Measurements from ENCODE around the gene CPM. TPM values are rescaled to one million over a fixed set of nuclear protein-coding genes. Genes with fewer than 3 reads are reported as not detected.
"Not testable (repeated sequence)": the region's sequence is repeated elsewhere in the genome, so short reads cannot be mapped to it uniquely, and the experiment has no call there.

Gene CPM
- total and polyA plus RNA-seq, 9 donors, result 2.0 to 11.3 (median 3.5) TPM

DNA sequence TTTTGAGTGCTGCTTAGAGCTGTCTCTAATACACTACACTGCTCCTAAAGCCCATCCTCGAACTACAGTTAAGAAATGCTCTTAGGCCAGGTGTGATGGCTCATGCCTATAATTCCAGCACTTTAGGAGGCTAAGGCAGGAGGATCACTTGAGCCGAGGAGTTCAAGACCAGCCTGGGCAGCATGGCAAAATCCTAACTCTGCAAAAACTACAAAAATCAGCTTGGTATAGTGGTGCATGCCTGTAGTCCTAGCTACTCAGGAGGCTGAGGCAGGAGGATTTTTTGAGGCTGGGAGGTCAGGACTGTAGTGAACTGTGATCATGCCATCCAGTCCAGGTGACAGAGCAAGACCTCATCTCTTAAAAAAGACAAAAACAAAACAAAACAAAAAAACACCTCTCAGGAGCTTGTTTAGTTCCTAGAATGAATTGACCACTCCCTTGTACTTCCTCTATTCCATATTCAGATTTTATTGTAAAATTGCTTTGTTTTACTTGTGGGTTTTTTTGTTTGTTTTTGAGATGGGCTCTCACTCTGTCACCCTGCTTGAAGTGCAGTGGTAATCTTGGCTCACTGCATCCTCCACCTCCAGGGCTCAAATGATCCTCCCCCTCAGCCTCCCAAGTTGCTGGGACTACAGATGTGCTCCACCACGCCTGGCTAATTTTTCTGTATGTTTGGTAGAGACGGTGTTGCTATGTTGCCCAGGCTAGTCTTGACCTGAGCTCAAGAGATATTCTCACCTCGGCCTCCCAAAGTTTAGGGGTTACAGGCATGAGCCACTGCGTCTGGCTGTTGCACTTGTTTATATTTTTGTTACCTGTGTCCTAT, 111.4 kb downstream of the CPM start:
- Histone ChIP-seq H3K36me3 (ENCODE audit: control insufficient read depth, insufficient read depth, low read length) (peaks cover 46% of the 10 kb centered on the region), H3K27me3 (ENCODE audit: control insufficient read depth, insufficient read depth, low read length) (no peaks in the 10 kb centered on the region), H3K4me3 (ENCODE audit: low read length) (no peak overlapping the region), H3K27ac (ENCODE audit: low read length) (no peak overlapping the region), H3K9me3 (replicated peaks; ENCODE audit: control insufficient read depth, low read depth, low read length) (no peaks in the 10 kb centered on the region), H3K4me1 (ENCODE audit: control insufficient read depth, insufficient read depth, low read length) (no peaks in the 10 kb centered on the region)
- no peak for DNase-seq
- WGBS (ENCODE audit: insufficient coverage), result no CpG with 5 or more reads among the region's 6 CpGs

DNA sequence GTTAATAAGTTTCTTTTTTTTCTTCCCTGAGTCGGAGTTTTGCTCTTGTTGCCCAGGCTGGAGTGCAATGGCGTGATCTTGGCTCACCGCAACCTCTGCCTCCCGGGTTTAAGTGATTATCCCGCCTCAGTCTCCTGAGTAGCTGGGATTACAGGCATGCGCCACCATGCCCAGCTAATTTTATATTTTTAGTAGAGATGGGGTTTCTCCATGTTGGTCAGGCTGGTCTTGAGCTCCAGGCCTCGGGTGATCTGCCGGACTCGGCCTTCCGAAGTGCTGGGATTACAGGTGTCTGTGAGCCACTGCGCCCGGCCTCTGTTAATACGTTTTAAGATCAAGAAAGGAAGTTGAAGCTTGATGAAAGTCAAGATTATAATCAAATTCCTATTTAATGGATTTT, 113.5 kb downstream of the CPM start:
- H3K9me3 ChIP-seq (replicated peaks; ENCODE audit: control insufficient read depth, low read depth, low read length); H3K27ac ChIP-seq (ENCODE audit: low read length); DNase-seq; H3K27me3 ChIP-seq (ENCODE audit: control insufficient read depth, insufficient read depth, low read length); H3K4me3 ChIP-seq (ENCODE audit: low read length); H3K4me1 ChIP-seq (ENCODE audit: control insufficient read depth, insufficient read depth, low read length): not testable (repeated sequence)
- H3K36me3 ChIP-seq (ENCODE audit: control insufficient read depth, insufficient read depth, low read length), result peaks cover 42% of the 10 kb centered on the region
- WGBS (ENCODE audit: insufficient coverage), result 86% methylated on average over 5 of the region's 13 CpGs

DNA sequence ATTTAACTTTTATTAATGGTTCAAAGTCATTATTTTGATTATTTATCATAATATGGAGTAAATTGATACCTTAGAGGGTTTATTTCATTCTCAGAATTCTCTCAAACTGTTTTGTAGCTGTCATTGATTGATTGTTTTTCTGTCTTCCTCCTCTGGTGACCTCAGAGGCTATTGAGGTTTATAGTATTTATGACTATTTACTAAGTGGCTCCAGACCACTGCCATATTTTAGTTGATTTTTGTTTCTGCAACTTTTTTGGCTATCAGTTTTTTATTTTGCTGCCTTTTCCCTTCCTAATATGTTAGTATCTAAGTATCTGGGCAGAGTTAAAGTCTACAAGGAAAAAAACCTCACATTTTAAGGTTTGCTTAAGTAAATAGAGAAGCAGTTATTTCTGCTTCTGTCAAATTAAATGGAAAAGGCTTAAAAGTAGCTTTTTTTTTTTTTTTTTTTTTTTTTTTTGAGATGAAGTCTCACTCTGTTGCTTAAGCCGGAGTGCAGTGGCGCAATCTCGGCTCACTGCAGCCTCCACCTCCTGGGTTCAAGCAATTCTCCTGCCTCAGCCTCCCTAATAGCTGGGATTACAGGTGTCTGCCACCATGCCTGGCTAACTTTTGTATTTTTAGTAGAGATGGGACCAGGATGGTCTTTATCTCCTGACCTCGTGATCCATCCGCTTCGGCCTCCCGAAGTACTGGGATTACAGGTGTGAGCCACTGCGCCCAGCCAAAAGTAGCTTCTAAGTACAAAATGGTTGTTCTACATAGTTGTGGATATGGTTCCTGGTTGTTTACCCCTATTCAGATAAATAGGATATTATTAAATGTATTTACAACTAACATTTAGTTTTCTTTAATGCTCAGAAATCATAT, 116.8 kb downstream of the CPM start:
- peaks cover 45% of the 10 kb centered on the region for H3K36me3 ChIP-seq (ENCODE audit: control insufficient read depth, insufficient read depth, low read length)
- no peak overlapping the region for H3K27ac ChIP-seq (ENCODE audit: low read length)
- DNase-seq, result no peak
- no peaks in the 10 kb centered on the region for H3K4me1 ChIP-seq (ENCODE audit: control insufficient read depth, insufficient read depth, low read length)
- WGBS (ENCODE audit: insufficient coverage), result 100% methylated on average over 1 of the region's 8 CpGs
- H3K27me3 ChIP-seq (ENCODE audit: control insufficient read depth, insufficient read depth, low read length), result no peaks in the 10 kb centered on the region
- H3K9me3 ChIP-seq (replicated peaks; ENCODE audit: control insufficient read depth, low read depth, low read length), result no peaks in the 10 kb centered on the region
- no peak overlapping the region for H3K4me3 ChIP-seq (ENCODE audit: low read length)

DNA sequence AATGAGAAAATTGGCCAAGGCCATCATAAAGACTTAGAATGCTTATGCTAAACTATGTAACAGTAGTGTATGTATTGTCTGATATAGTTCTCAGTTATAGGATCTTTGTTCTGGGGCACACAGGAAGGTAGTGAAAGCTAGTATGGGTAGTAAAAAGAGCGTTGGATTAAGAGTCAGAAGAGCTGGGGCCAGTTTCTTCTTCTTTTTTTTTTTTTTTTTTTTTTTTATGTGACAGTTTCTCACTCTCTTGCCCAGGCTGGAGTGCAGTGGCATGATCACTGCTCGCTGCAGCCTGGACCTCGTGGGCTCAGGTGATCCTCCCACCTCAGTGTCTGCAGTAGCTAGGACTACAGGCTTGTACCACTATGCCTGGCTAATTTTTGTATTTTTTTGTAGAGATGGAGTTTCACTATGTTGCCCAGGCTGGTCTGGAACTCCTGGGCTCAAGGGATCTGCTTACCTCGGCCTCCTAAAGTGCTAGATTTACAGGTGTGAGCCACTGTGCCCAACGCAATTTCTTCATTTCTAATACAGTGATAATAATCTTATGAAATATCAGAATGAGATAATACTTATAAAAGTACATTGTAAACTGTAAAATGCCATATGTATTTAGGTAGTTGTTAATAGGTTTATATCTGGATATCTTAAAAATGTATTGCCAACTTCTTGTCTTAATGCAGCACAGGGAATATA, 117.6 kb downstream of the CPM start:
- Histone ChIP-seq H3K27ac (ENCODE audit: low read length) (no peak overlapping the region), H3K4me3 (ENCODE audit: low read length) (no peak overlapping the region), H3K36me3 (ENCODE audit: control insufficient read depth, insufficient read depth, low read length) (peaks cover 43% of the 10 kb centered on the region), H3K27me3 (ENCODE audit: control insufficient read depth, insufficient read depth, low read length) (no peaks in the 10 kb centered on the region), H3K9me3 (replicated peaks; ENCODE audit: control insufficient read depth, low read depth, low read length) (no peaks in the 10 kb centered on the region), H3K4me1 (ENCODE audit: control insufficient read depth, insufficient read depth, low read length) (no peaks in the 10 kb centered on the region)
- WGBS (ENCODE audit: insufficient coverage), result no CpG with 5 or more reads among the region's 5 CpGs
- no peak for DNase-seq

DNA sequence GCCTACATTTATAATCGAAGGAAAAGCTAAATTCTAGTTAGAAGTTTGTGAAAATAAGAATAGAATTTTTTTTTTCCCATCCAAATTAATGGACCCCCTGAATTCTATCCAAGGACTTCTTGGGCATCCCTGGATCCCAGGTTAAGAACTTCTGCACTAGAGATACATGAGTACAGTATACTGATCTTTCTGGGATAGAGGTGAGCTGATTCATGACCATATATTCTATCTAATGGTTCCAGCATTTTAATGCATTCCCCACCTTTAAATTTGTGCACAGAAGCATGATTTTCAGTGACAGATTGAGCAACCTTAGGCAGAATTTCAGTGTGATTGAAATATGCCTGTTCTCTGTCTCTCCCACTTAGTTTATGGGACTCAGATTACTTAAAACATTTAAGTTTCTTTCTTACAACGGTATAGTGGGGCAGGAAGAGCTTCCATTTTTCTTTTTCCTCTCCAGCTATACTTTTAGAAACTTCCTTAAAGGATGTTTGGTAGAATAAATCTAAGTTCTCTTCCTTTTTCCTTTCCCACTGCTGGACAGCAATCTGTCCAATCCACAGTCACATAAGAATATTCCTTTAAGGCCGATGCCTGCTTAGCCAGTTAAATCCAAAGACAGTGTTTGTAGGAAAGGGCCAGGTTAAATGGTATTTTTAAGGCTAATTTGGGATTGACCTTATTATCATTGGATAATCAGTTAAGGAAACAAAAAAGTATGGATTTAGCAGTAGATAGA, 118.3 kb downstream of the CPM start:
- no CpG with 5 or more reads among the region's 3 CpGs for WGBS (ENCODE audit: insufficient coverage)
- H3K27ac ChIP-seq (ENCODE audit: low read length), result no peak overlapping the region
- H3K36me3 ChIP-seq (ENCODE audit: control insufficient read depth, insufficient read depth, low read length), result peaks cover 47% of the 10 kb centered on the region
- no peaks in the 10 kb centered on the region for H3K27me3 ChIP-seq (ENCODE audit: control insufficient read depth, insufficient read depth, low read length)
- no peak overlapping the region for H3K4me3 ChIP-seq (ENCODE audit: low read length)
- no peaks in the 10 kb centered on the region for H3K9me3 ChIP-seq (replicated peaks; ENCODE audit: control insufficient read depth, low read depth, low read length)
- no peaks in the 10 kb centered on the region for H3K4me1 ChIP-seq (ENCODE audit: control insufficient read depth, insufficient read depth, low read length)
- no peak for DNase-seq

DNA sequence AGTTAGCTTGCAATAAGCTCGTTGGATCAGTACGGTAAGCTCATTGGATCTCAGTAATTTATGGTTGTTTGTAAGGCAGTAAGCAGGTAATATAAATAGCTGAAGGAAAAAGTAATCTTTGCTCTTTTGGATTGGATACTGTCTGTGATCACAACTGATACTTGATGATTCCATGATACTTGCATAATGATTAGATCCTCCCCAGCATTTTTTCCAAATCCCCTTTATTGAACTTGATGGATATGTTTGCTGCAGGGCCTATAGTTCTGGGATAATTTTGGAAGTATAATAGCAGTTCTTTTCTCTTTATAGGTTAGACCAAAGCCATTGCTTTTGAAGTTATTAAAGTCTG, 119.8 kb downstream of the CPM start:
- no peaks in the 10 kb centered on the region for H3K4me1 ChIP-seq (ENCODE audit: control insufficient read depth, insufficient read depth, low read length)

DNA sequence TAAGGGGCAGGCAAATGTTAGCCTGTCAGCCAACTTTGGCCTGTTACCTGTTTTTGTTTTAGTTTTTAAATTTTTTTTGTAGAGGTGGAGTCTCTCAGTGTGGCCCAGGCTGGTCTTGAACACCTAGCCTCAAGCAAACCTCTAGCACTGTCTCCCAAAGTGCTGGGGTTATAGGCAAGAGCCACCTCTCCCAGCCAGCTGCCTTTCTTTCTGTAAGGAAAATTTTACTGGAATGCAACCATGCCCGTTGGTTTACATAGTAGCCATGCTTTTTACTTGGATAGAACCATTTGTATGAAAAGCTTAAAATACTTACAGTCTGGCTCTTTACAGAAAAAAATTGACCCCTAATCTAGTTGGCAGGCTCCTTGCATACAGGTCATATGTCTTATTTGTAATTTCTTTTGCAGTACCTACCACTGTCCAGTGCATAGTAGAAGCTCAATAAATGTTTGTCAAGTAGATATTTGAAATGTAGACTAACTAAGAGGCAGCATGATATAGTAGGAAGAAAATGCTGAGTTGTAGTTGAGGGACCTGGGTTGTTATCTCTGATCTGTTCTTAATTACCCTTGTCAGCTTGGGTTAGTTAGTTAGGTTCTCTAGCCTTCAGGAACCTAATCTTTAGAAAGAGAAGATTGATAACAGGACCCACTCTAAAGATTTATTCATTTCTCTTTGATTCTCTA, 120.3 kb downstream of the CPM start:
- Histone ChIP-seq H3K9me3 (replicated peaks; ENCODE audit: control insufficient read depth, low read depth, low read length) (no peaks in the 10 kb centered on the region), H3K27me3 (ENCODE audit: control insufficient read depth, insufficient read depth, low read length) (no peaks in the 10 kb centered on the region), H3K27ac (ENCODE audit: low read length) (no peak overlapping the region), H3K4me3 (ENCODE audit: low read length) (no peak overlapping the region), H3K4me1 (ENCODE audit: control insufficient read depth, insufficient read depth, low read length) (no peaks in the 10 kb centered on the region), H3K36me3 (ENCODE audit: control insufficient read depth, insufficient read depth, low read length) (peaks cover 39% of the 10 kb centered on the region)
- no CpG with 5 or more reads among the region's 1 CpG for WGBS (ENCODE audit: insufficient coverage)
- DNase-seq, result no peak

More for the DNA sequence above, 119.8 kb downstream of the CPM start:
- Histone ChIP-seq H3K27ac (ENCODE audit: low read length) (no peak overlapping the region), H3K9me3 (replicated peaks; ENCODE audit: control insufficient read depth, low read depth, low read length) (no peaks in the 10 kb centered on the region), H3K4me3 (ENCODE audit: low read length) (no peak overlapping the region), H3K36me3 (ENCODE audit: control insufficient read depth, insufficient read depth, low read length) (peaks cover 42% of the 10 kb centered on the region), H3K27me3 (ENCODE audit: control insufficient read depth, insufficient read depth, low read length) (no peaks in the 10 kb centered on the region)
- no CpG with 5 or more reads among the region's 2 CpGs for WGBS (ENCODE audit: insufficient coverage)
- DNase-seq, result no peak

DNA sequence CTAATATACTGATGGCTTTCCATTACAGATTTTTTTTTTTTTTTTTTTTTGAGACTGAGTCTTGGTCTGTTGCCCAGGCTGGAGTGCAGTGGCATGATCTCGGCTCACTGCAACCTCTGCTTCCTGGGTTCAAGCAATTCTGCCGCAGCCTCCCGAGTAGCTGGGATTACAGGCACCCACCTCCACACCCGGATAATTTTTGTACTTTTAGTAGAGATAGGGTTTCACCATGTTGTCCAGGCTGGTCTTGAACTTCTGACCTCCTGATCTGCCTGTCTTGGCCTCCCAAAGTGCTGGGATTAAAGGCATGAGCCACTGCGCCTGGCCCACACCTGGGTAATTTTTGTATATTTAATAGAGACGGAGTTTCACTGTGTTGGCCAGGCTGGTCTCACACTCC, 121.4 kb downstream of the CPM start:
- not testable (repeated sequence) for H3K9me3 ChIP-seq (replicated peaks; ENCODE audit: control insufficient read depth, low read depth, low read length); H3K4me3 ChIP-seq (ENCODE audit: low read length); H3K27ac ChIP-seq (ENCODE audit: low read length); H3K4me1 ChIP-seq (ENCODE audit: control insufficient read depth, insufficient read depth, low read length); H3K27me3 ChIP-seq (ENCODE audit: control insufficient read depth, insufficient read depth, low read length); DNase-seq
- WGBS (ENCODE audit: insufficient coverage), result 70% methylated on average over 2 of the region's 6 CpGs
- peaks cover 36% of the 10 kb centered on the region for H3K36me3 ChIP-seq (ENCODE audit: control insufficient read depth, insufficient read depth, low read length)

DNA sequence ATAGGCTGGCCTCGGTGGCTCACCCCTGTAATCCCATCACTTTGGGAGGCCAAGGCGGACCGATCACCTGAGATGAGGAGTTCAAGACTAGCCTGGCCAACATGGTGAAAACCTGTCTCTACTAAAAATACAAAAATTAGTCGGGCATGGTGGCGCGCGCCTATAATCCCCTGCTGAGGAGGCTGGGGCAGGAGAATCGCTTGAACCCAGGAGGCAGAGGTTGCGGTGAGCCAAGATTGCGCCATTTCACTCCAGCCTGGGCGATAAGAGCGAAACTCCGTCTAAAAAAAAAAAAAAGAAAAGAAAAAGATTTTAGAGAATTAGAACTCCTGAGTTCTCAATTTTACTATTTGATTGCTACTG, 123.0 kb downstream of the CPM start:
- not testable (repeated sequence) for DNase-seq; H3K27me3 ChIP-seq (ENCODE audit: control insufficient read depth, insufficient read depth, low read length); H3K4me3 ChIP-seq (ENCODE audit: low read length); H3K27ac ChIP-seq (ENCODE audit: low read length); H3K9me3 ChIP-seq (replicated peaks; ENCODE audit: control insufficient read depth, low read depth, low read length); H3K4me1 ChIP-seq (ENCODE audit: control insufficient read depth, insufficient read depth, low read length)
- peaks cover 27% of the 10 kb centered on the region for H3K36me3 ChIP-seq (ENCODE audit: control insufficient read depth, insufficient read depth, low read length)
- 95% methylated on average over 3 of the region's 13 CpGs for WGBS (ENCODE audit: insufficient coverage)

Measured in muscle of leg (tissue), 11 donors.